Measurements from ENCODE around the gene MAIP1. TPM values are rescaled to one million over a fixed set of nuclear protein-coding genes. Genes with fewer than 3 reads are reported as not detected.
A peak's percentile ranks its signal among the peaks of the same experiment; 100 is the strongest.

MAIP1 gene
- total RNA-seq, 1 donor from 2014 or later, result 20.2 TPM

- POLR2A ChIA-PET, result no interaction called here
- peaks cover 3% of the 10 kb centered on the region for H3K36me3 Mint-ChIP-seq (ENCODE audit: low read depth)
Observed at GRCh38 chr2:199979398-199979797, 24.0 kb downstream of the MAIP1 start.

GRCh38 chr2:199979832-199980628 is 24.6 kb downstream of the MAIP1 start:
- H3K36me3 Mint-ChIP-seq (ENCODE audit: low read depth), result no peaks in the 10 kb centered on the region
- H3K9me3 Mint-ChIP-seq, result no peaks in the 10 kb centered on the region
- ATAC-seq (ENCODE audit: low read depth), result no peak
- no peak overlapping the region for H3K27ac Mint-ChIP-seq
- TF ChIP-seq CTCF (IDR thresholded peaks at IDR 0.05), result peak; percentile 60
- H3K4me3 Mint-ChIP-seq, result no peak overlapping the region
- peaks cover 3% of the 10 kb centered on the region for H3K4me1 Mint-ChIP-seq
- peak; percentile 51 for DNase-seq
- ChIA-PET POLR2A (no interaction called here), CTCF (interaction anchor here (0.7 to 1.9 kb wide), 10 partner anchors 420 to 1687 kb away, joined by 3 to 16 read pairs (median 5); no protein-coding TSS in a partner anchor)
- intact Hi-C loops (cut with micrococcal nuclease), result loop anchor here (1.0 to 5.0 kb wide), 4 partner anchors 491 to 723 kb away; no protein-coding TSS in a partner anchor
- no peaks in the 10 kb centered on the region for H3K27me3 Mint-ChIP-seq

More at GRCh38 chr2:199979398-199979797, 24.0 kb downstream of the MAIP1 start:
- Mint-ChIP-seq H3K4me3 (no peak overlapping the region), H3K4me1 (peaks cover 3% of the 10 kb centered on the region), H3K27ac (no peak overlapping the region), H3K9me3 (no peaks in the 10 kb centered on the region), H3K27me3 (no peaks in the 10 kb centered on the region)
- intact Hi-C loops (cut with micrococcal nuclease), result no loop called here
- CTCF ChIA-PET, result interaction anchor here (1.0 to 1.9 kb wide), 5 partner anchors 488 to 507 kb away, joined by 5 to 13 read pairs (median 7); no protein-coding TSS in a partner anchor
- no peak for ATAC-seq (ENCODE audit: low read depth)
- DNase-seq, result no peak
- TF ChIP-seq CTCF (IDR thresholded peaks at IDR 0.05), result no peak

GRCh38 chr2:199982126-199982843 is 26.9 kb downstream of the MAIP1 start:
- no peaks in the 10 kb centered on the region for H3K27me3 Mint-ChIP-seq
- ChIA-PET CTCF (interaction anchor here (1.2 to 1.3 kb wide), 2 partner anchors 9 to 499 kb away, joined by 3 to 4 read pairs; no protein-coding TSS in a partner anchor), POLR2A (no interaction called here)
- ATAC-seq (ENCODE audit: low read depth) (no peak), DNase-seq (no peak)
- no peaks in the 10 kb centered on the region for H3K9me3 Mint-ChIP-seq
- H3K27ac Mint-ChIP-seq, result no peak overlapping the region
- intact Hi-C loops (cut with micrococcal nuclease), result loop anchor here (5.0 kb wide), 1 partner anchor 595 kb away; no protein-coding TSS in a partner anchor
- no peak overlapping the region for H3K4me3 Mint-ChIP-seq
- no peaks in the 10 kb centered on the region for H3K36me3 Mint-ChIP-seq (ENCODE audit: low read depth)
- peaks cover 3% of the 10 kb centered on the region for H3K4me1 Mint-ChIP-seq
- TF ChIP-seq CTCF (IDR thresholded peaks at IDR 0.05), result no peak

- CTCF ChIA-PET, result interaction anchor here (1.9 kb wide), 1 partner anchor 489 kb away, joined by 6 read pairs; no protein-coding TSS in a partner anchor
- H3K9me3 Mint-ChIP-seq, result no peaks in the 10 kb centered on the region
Observed at GRCh38 chr2:199983534-199983933, 28.2 kb downstream of the MAIP1 start.

More at GRCh38 chr2:199983534-199983933, 28.2 kb downstream of the MAIP1 start:
- H3K36me3 Mint-ChIP-seq (ENCODE audit: low read depth), result no peaks in the 10 kb centered on the region
- no peak for DNase-seq
- H3K27me3 Mint-ChIP-seq, result no peaks in the 10 kb centered on the region
- H3K4me3 Mint-ChIP-seq, result no peak overlapping the region
- POLR2A ChIA-PET, result no interaction called here
- intact Hi-C loops (cut with micrococcal nuclease), result loop anchor here (5.0 kb wide), 1 partner anchor 594 kb away; no protein-coding TSS in a partner anchor
- no peak overlapping the region for H3K27ac Mint-ChIP-seq
- H3K4me1 Mint-ChIP-seq, result peaks cover 3% of the 10 kb centered on the region
- ATAC-seq (ENCODE audit: low read depth), result no peak
- TF ChIP-seq CTCF (IDR thresholded peaks at IDR 0.05), result no peak
